Progenitor cell of endocrine pancreas (in vitro differentiated cells): ENCODE measurements around the gene PRKCH. TPM values are rescaled to one million over a fixed set of nuclear protein-coding genes. Genes with fewer than 3 reads are reported as not detected.

Experiments
- DNase-seq: peaks from one replicate; pipeline ENCODE4 v3.0.0; 2021; ENCODE audit warnings: low spot score; ENCODE audit not compliant: unreplicated experiment
- H3K27ac Mint-ChIP-seq: 2 replicates; pipeline ENCODE4 v1.8.0; 2021; ENCODE audit warnings: mild to moderate bottlenecking, moderate library complexity, mixed read lengths
- H3K27me3 Mint-ChIP-seq: 2 replicates; pipeline ENCODE4 v1.8.0; 2021; ENCODE audit warnings: mixed read lengths
- H3K36me3 Mint-ChIP-seq: 2 replicates; pipeline ENCODE4 v1.8.0; 2022; ENCODE audit warnings: mixed read lengths; ENCODE audit not compliant: insufficient read depth
- H3K4me1 Mint-ChIP-seq: 2 replicates; pipeline ENCODE4 v1.8.0; 2021; ENCODE audit warnings: low read depth, mixed read lengths
- H3K4me3 Mint-ChIP-seq: 2 replicates; pipeline ENCODE4 v1.8.0; 2021; ENCODE audit warnings: low read depth, mild to moderate bottlenecking, moderate library complexity, mixed read lengths
- H3K9me3 Mint-ChIP-seq: 2 replicates; pipeline ENCODE4 v1.8.0; 2021; ENCODE audit warnings: low read depth, mixed read lengths
- CTCF ChIP-seq: fragments of 200-600 bp; sonication (generic); IDR thresholded peaks from one replicate; pipeline ENCODE4 v1.5.0; 2021; ENCODE audit warnings: antibody characterized with exemption, mild to moderate bottlenecking; ENCODE audit not compliant: unreplicated experiment
- total RNA-seq: library from RNA; stranded (reverse); gene quantifications from 2 replicates; pipeline ENCODE4 v1.2.1, GENCODE V29; 2021

The PRKCH gene
- total RNA-seq, 1 donor from 2014 or later: 4.5 TPM

GRCh38 chr14:61584331-61584741 lies 263.0 kb downstream of the PRKCH start:
- Mint-ChIP-seq H3K4me3 (no peak overlapping the region), H3K27me3 (no peaks in the 10 kb centered on the region), H3K9me3 (no peaks in the 10 kb centered on the region), H3K36me3 (no peaks in the 10 kb centered on the region), H3K27ac (no peak overlapping the region), H3K4me1 (peaks cover 24% of the 10 kb centered on the region)
- DNase-seq: no peak
- no peak for TF ChIP-seq CTCF

- DNase-seq: no peak
- Mint-ChIP-seq H3K4me3 (no peak overlapping the region), H3K9me3 (no peaks in the 10 kb centered on the region), H3K27me3 (no peaks in the 10 kb centered on the region), H3K27ac (peak overlapping the region; percentile 60), H3K36me3 (no peaks in the 10 kb centered on the region), H3K4me1 (peaks cover 33% of the 10 kb centered on the region)
- no peak for TF ChIP-seq CTCF
These were observed 264.5 kb downstream of the PRKCH start for GRCh38 chr14:61585598-61586543.

- Mint-ChIP-seq H3K27me3 (no peaks in the 10 kb centered on the region), H3K4me1 (peaks cover 26% of the 10 kb centered on the region), H3K4me3 (no peak overlapping the region), H3K27ac (peak overlapping the region; percentile 1), H3K36me3 (no peaks in the 10 kb centered on the region), H3K9me3 (no peaks in the 10 kb centered on the region)
- no peak for DNase-seq
- no peak for TF ChIP-seq CTCF
These were observed 265.2 kb downstream of the PRKCH start for GRCh38 chr14:61586544-61587055.

- H3K36me3 Mint-ChIP-seq: no peaks in the 10 kb centered on the region
- DNase-seq: no peak
- H3K27me3 Mint-ChIP-seq: no peaks in the 10 kb centered on the region
- no peaks in the 10 kb centered on the region for H3K9me3 Mint-ChIP-seq
- H3K27ac Mint-ChIP-seq: peak overlapping the region; percentile 1
- H3K4me3 Mint-ChIP-seq: no peak overlapping the region
- H3K4me1 Mint-ChIP-seq: peaks cover 21% of the 10 kb centered on the region
- TF ChIP-seq CTCF: no peak
These were observed 265.8 kb downstream of the PRKCH start for GRCh38 chr14:61587081-61587713.

- no peak for TF ChIP-seq CTCF
- DNase-seq: no peak
- Mint-ChIP-seq H3K27me3 (no peaks in the 10 kb centered on the region), H3K27ac (no peak overlapping the region), H3K36me3 (no peaks in the 10 kb centered on the region), H3K9me3 (no peaks in the 10 kb centered on the region), H3K4me1 (peaks cover 21% of the 10 kb centered on the region), H3K4me3 (no peak overlapping the region)
These were observed 267.1 kb downstream of the PRKCH start for GRCh38 chr14:61588419-61588901.
